PC-3 (cell line): ENCODE measurements around the gene KDM7A. TPM values are rescaled to one million over a fixed set of nuclear protein-coding genes. Genes with fewer than 3 reads are reported as not detected.

ENCODE experiments used
- ATAC-seq: fragments of 200-7000 bp; cut with Tn5 transposase; 2 replicates; pipeline ENCODE4 v1.9.1; 2020; ENCODE audit warnings: mild to moderate bottlenecking, moderate library complexity
- BruUV-seq: library from RNA; stranded (reverse); fragments of 400-500 nt; replicated peaks from 2 replicates; lab custom pipeline; 2021; lab: Mats Ljungman, UMichigan
- CTCF ChIA-PET: fragments of 300-600 bp; sonication (Branson Sonifier 250); formaldehyde crosslinking; loops from one replicate; lab custom pipeline; 2022; ENCODE audit warnings: antibody characterized with exemption; lab: Charles Lee
- POLR2A ChIA-PET: fragments of 300-600 bp; sonication (Branson Sonifier 250); formaldehyde crosslinking; loops from one replicate; lab custom pipeline; 2022; ENCODE audit warnings: antibody characterized with exemption; ENCODE audit not compliant: unreplicated experiment; lab: Charles Lee
- DNase-seq: peaks from one replicate; pipeline ENCODE4 v3.0.0-alpha.2; 2015
- H2AFZ ChIP-seq: fragments of 300-600 bp; sonication (generic); 2 replicates; pipeline ENCODE4 v1.6.0; 2016; ENCODE audit warnings: antibody characterized with exemption, low read length
- H3F3A ChIP-seq: fragments of 300-600 bp; sonication (generic); one replicate; pipeline ENCODE4 v1.6.0; 2017; ENCODE audit warnings: antibody characterized with exemption, low read length, control low read depth, mild to moderate bottlenecking; ENCODE audit not compliant: unreplicated experiment
- H3K27ac ChIP-seq: fragments of 300-600 bp; sonication (generic); 2 replicates; pipeline ENCODE4 v1.5.1; 2016; ENCODE audit warnings: mild to moderate bottlenecking, low read length
- H3K27me3 ChIP-seq: fragments of 300-600 bp; sonication (generic); 2 replicates; pipeline ENCODE4 v1.6.1; 2016; ENCODE audit warnings: low read length, mixed read lengths
- H3K36me3 ChIP-seq: fragments of 300-600 bp; sonication (generic); 2 replicates; pipeline ENCODE4 v1.6.1; 2016; ENCODE audit warnings: low read depth, mixed run types, low read length, mixed read lengths
- H3K4me1 ChIP-seq: fragments of 300-600 bp; sonication (generic); 2 replicates; pipeline ENCODE4 v1.5.1; 2016; ENCODE audit warnings: low read length; ENCODE audit not compliant: insufficient read depth
- H3K4me2 ChIP-seq: fragments of 300-600 bp; sonication (generic); 2 replicates; pipeline ENCODE4 v1.6.0; 2016; ENCODE audit warnings: low read length
- H3K4me3 ChIP-seq: fragments of 300-600 bp; sonication (generic); 2 replicates; pipeline ENCODE4 v1.5.1; 2016; ENCODE audit warnings: mild to moderate bottlenecking, low read length, mixed read lengths
- H3K79me2 ChIP-seq: fragments of 300-600 bp; sonication (generic); 2 replicates; pipeline ENCODE4 v1.6.1; 2017; ENCODE audit warnings: low read length, mixed read lengths
- H3K9ac ChIP-seq: fragments of 300-600 bp; sonication (generic); 2 replicates; pipeline ENCODE4 v1.6.0; 2016; ENCODE audit warnings: mild to moderate bottlenecking, low read length
- H3K9me2 ChIP-seq: fragments of 300-600 bp; sonication (generic); replicated peaks from 2 replicates; pipeline ENCODE4 v1.6.1; 2016; ENCODE audit warnings: mixed run types, low read length, mixed read lengths
- H3K9me3 ChIP-seq: fragments of 300-600 bp; sonication (generic); 2 replicates; pipeline ENCODE4 v1.6.1; 2016; ENCODE audit warnings: low read length, mixed read lengths
- H4K20me1 ChIP-seq: fragments of 300-600 bp; sonication (generic); 2 replicates; pipeline ENCODE4 v1.6.1; 2016; ENCODE audit warnings: low read length, mixed read lengths
- CTCF ChIP-seq: fragments of 300-600 bp; sonication (generic); conservative IDR thresholded peaks from 2 replicates; pipeline ENCODE4 v1.5.1; 2017; ENCODE audit warnings: antibody characterized with exemption, low read depth, mild to moderate bottlenecking, low read length
- EZH2 ChIP-seq: fragments of 300-600 bp; sonication (generic); IDR thresholded peaks from one replicate; pipeline ENCODE4 v1.6.1; 2017; ENCODE audit warnings: antibody characterized with exemption, mild to moderate bottlenecking, low read length; ENCODE audit not compliant: unreplicated experiment
- EZH2phosphoT487 ChIP-seq: fragments of 300-600 bp; sonication (generic); IDR thresholded peaks from 2 replicates; pipeline ENCODE4 v1.6.1; 2018; ENCODE audit warnings: mild to moderate bottlenecking, antibody characterized with exemption, low read length, borderline replicate concordance
- intact Hi-C: fragments of 100-400 bp; cut with micrococcal nuclease; formaldehyde crosslinking; loops from 2 replicates; pipeline ENCODE4 v1.9.0; 2023
- total RNA-seq: library from RNA; depleted of rRNA; stranded (reverse); fragments of >200 nt; gene quantifications from 2 replicates; pipeline ENCODE4 v1.2.3, GENCODE V29; 2014

Gene KDM7A
- total RNA-seq, 1 experiment from 2014 or later = 2.8 TPM

GRCh38 chr7:140197218-140197890 is 20.6 kb upstream of the KDM7A start:
- BruUV-seq = no TSS peak
- peaks cover 13% of the 10 kb centered on the region for H3K4me1 ChIP-seq
- no peak for DNase-seq

GRCh38 chr7:140196361-140197217 is 19.8 kb upstream of the KDM7A start:
- Histone ChIP-seq H3K79me2 (no peaks in the 10 kb centered on the region), H4K20me1 (no peaks in the 10 kb centered on the region), H3K9me2 (no peaks in the 10 kb centered on the region), H3K9me3 (no peaks in the 10 kb centered on the region), H3K4me3 (no peak overlapping the region), H2AFZ (no peak overlapping the region), H3K27me3 (no peaks in the 10 kb centered on the region), H3K4me1 (peaks cover 13% of the 10 kb centered on the region), H3F3A (no peaks in the 10 kb centered on the region), H3K27ac (no peak overlapping the region), H3K4me2 (no peak overlapping the region), H3K9ac (no peak overlapping the region), H3K36me3 (no peaks in the 10 kb centered on the region)
- no TSS peak for BruUV-seq
- DNase-seq (no peak), ATAC-seq (no peak)
- POLR2A ChIA-PET = no interaction called here
- TF ChIP-seq CTCF (no peak), EZH2 (no peak), EZH2phosphoT487 (no peak)
- intact Hi-C loops = no loop called here
- CTCF ChIA-PET = no interaction called here

More at GRCh38 chr7:140197218-140197890, 20.6 kb upstream of the KDM7A start:
- Histone ChIP-seq H3K36me3 (no peaks in the 10 kb centered on the region), H3K27me3 (no peaks in the 10 kb centered on the region), H3K27ac (no peak overlapping the region), H3K9me3 (no peaks in the 10 kb centered on the region), H3F3A (no peaks in the 10 kb centered on the region), H3K9me2 (no peaks in the 10 kb centered on the region), H3K4me2 (no peak overlapping the region), H2AFZ (no peak overlapping the region), H3K9ac (no peak overlapping the region), H3K4me3 (no peak overlapping the region), H3K79me2 (no peaks in the 10 kb centered on the region), H4K20me1 (no peaks in the 10 kb centered on the region)
- TF ChIP-seq EZH2phosphoT487 (no peak), CTCF (no peak), EZH2 (no peak)
- intact Hi-C loops = no loop called here
- CTCF ChIA-PET = no interaction called here
- POLR2A ChIA-PET = no interaction called here
- ATAC-seq = no peak

GRCh38 chr7:140195859-140196258 is 19.1 kb upstream of the KDM7A start:
- no peak for ATAC-seq
- intact Hi-C loops = no loop called here
- POLR2A ChIA-PET = no interaction called here

More at GRCh38 chr7:140195859-140196258, 19.1 kb upstream of the KDM7A start:
- no peaks in the 10 kb centered on the region for H4K20me1 ChIP-seq
- H3K9me3 ChIP-seq = no peaks in the 10 kb centered on the region
- CTCF ChIA-PET = no interaction called here
- no peak overlapping the region for H3K4me2 ChIP-seq
- no peak overlapping the region for H2AFZ ChIP-seq
- no peaks in the 10 kb centered on the region for H3K79me2 ChIP-seq
- DNase-seq = no peak
- no TSS peak for BruUV-seq
- peaks cover 13% of the 10 kb centered on the region for H3K4me1 ChIP-seq
- no peak overlapping the region for H3K9ac ChIP-seq
- no peaks in the 10 kb centered on the region for H3K27me3 ChIP-seq
- no peaks in the 10 kb centered on the region for H3K36me3 ChIP-seq
- no peak overlapping the region for H3K27ac ChIP-seq
- no peak overlapping the region for H3K4me3 ChIP-seq
- H3F3A ChIP-seq = no peaks in the 10 kb centered on the region
- H3K9me2 ChIP-seq = no peaks in the 10 kb centered on the region
- TF ChIP-seq CTCF = no peak
- no peak for TF ChIP-seq EZH2
- TF ChIP-seq EZH2phosphoT487 = no peak
